H1 (cell line): ENCODE results near the gene APBB3. TPM values are rescaled to one million over a fixed set of nuclear protein-coding genes. Genes with fewer than 3 reads are reported as not detected.
A peak's percentile ranks its signal among the peaks of the same experiment; 100 is the strongest.

Source experiments
- CTCF ChIA-PET: fragments of 300-600 bp; sonication (Branson Sonifier 250); formaldehyde crosslinking; loops from one replicate; lab custom pipeline; 2021; ENCODE audit not compliant: partially characterized antibody; lab: Charles Lee
- POLR2A ChIA-PET: fragments of 300-600 bp; sonication (Branson Sonifier 250); formaldehyde crosslinking; loops from one replicate; lab custom pipeline; 2021; ENCODE audit warnings: inconsistent platforms; ENCODE audit not compliant: partially characterized antibody; lab: Charles Lee
- DNase-seq, 2 experiments: peaks; one replicate each; pipeline versions ENCODE4 v3.0.0 to v3.0.0-alpha.2; 2010 to 2022; ENCODE audit warnings: low spot score in 2 of 2, low read depth in 1 of 2, mixed read lengths in 1 of 2
- FAIRE-seq: peaks from 2 replicates; lab custom pipeline; 2011; peaks lifted over from hg19 to GRCh38; lab: Jason Lieb, UNC
- H2AFZ ChIP-seq: 2 replicates; pipeline ENCODE4 v1.8.1; 2012; ENCODE audit warnings: low read length, inconsistent platforms
- H2AK5ac ChIP-seq: 2 replicates; pipeline ENCODE4 v1.6.1; 2013; ENCODE audit warnings: low read depth, low read length
- H2BK120ac ChIP-seq: replicated peaks from 2 replicates; pipeline ENCODE3; 2013; ENCODE audit warnings: low read depth, low read length, inconsistent platforms
- H2BK12ac ChIP-seq: 2 replicates; pipeline ENCODE4 v1.6.1; 2013; ENCODE audit warnings: low read depth, low read length
- H2BK15ac ChIP-seq: 2 replicates; pipeline ENCODE4 v1.6.1; 2013; ENCODE audit warnings: low read length
- H2BK20ac ChIP-seq: 2 replicates; pipeline ENCODE4 v1.6.1; 2013; ENCODE audit warnings: low read length
- H2BK5ac ChIP-seq: 2 replicates; pipeline ENCODE4 v1.6.1; 2013; ENCODE audit warnings: low read depth, low read length
- H3K14ac ChIP-seq: 2 replicates; pipeline ENCODE4 v1.6.1; 2013; ENCODE audit warnings: inconsistent platforms; ENCODE audit not compliant: insufficient read length
- H3K18ac ChIP-seq: 2 replicates; pipeline ENCODE4 v1.6.1; 2013; ENCODE audit warnings: low read length; ENCODE audit errors: extremely low read depth
- H3K23ac ChIP-seq: 2 replicates; pipeline ENCODE4 v1.6.1; 2013; ENCODE audit warnings: inconsistent platforms; ENCODE audit not compliant: insufficient read length
- H3K23me2 ChIP-seq: 2 replicates; pipeline ENCODE4 v1.6.1; 2013; ENCODE audit warnings: low read depth, low read length
- H3K27ac ChIP-seq: 2 replicates; pipeline ENCODE4 v1.6.1; 2011; ENCODE audit warnings: low read depth, low read length, inconsistent platforms
- H3K27me3 ChIP-seq, 4 experiments: replicated peaks in 1 of 4; 1 replicate in 1 of 4; 2 replicates in 3 of 4; pipeline versions ENCODE4 v1.6.1 to v1.8.1; 2011 to 2013; ENCODE audit warnings: low read length in 3 of 4, mild to moderate bottlenecking in 3 of 4, inconsistent platforms in 2 of 4, mixed read lengths in 2 of 4, moderate library complexity in 1 of 4; ENCODE audit not compliant: control insufficient read depth in 3 of 4, insufficient read depth in 3 of 4; ENCODE audit errors: extremely low read depth in 1 of 4
- H3K36me3 ChIP-seq, 4 experiments: 2 replicates each; pipeline versions ENCODE4 v1.6.1 to v1.8.1; 2011 to 2013; ENCODE audit warnings: mild to moderate bottlenecking in 4 of 4, low read length in 3 of 4, moderate library complexity in 2 of 4, control low read depth in 1 of 4, inconsistent platforms in 1 of 4; ENCODE audit not compliant: insufficient read depth in 4 of 4, control insufficient read depth in 2 of 4
- H3K4ac ChIP-seq: replicated peaks from 2 replicates; pipeline ENCODE3; 2013; ENCODE audit warnings: low read length, low read depth, mixed read lengths, inconsistent platforms; ENCODE audit not compliant: insufficient read length
- H3K4me1 ChIP-seq, 4 experiments: replicated peaks in 1 of 4; 1 replicate in 1 of 4; 2 replicates in 3 of 4; pipeline versions ENCODE4 v1.6.1 to v1.8.1; 2011 to 2013; ENCODE audit warnings: low read length in 3 of 4, inconsistent platforms in 2 of 4, mixed read lengths in 1 of 4; ENCODE audit not compliant: insufficient read depth in 4 of 4, control insufficient read depth in 3 of 4
- H3K4me2 ChIP-seq, 2 experiments: 2 replicates each; pipeline versions ENCODE4 v1.6.1 to v1.8.1; 2011 to 2013; ENCODE audit warnings: low read depth in 2 of 2, low read length in 2 of 2, control low read depth in 1 of 2, inconsistent platforms in 1 of 2, mild to moderate bottlenecking in 1 of 2; ENCODE audit not compliant: insufficient read depth in 1 of 2
- H3K4me3 ChIP-seq, 4 experiments: fragments of 200-600, 300-600 bp in 1 of 4; sonication (generic), shearing (Covaris generic), sonication (Bioruptor Twin) in 1 of 4; 2 replicates each; pipeline versions ENCODE4 v1.5.1 to v1.8.1; 2011 to 2016; ENCODE audit warnings: low read length in 4 of 4, low read depth in 3 of 4, control low read depth in 2 of 4, inconsistent platforms in 2 of 4, mild to moderate bottlenecking in 2 of 4, mixed read lengths in 1 of 4, moderate library complexity in 1 of 4; ENCODE audit not compliant: insufficient read depth in 2 of 4; ENCODE audit errors: extremely low read depth in 1 of 4
- H3K56ac ChIP-seq: replicated peaks from 2 replicates; pipeline ENCODE3; 2013; ENCODE audit warnings: low read depth, mild to moderate bottlenecking, mixed read lengths, low read length, inconsistent platforms; ENCODE audit not compliant: insufficient read length
- H3K79me1 ChIP-seq: 2 replicates; pipeline ENCODE4 v1.6.1; 2013; ENCODE audit warnings: low read depth, low read length, control low read depth
- H3K79me2 ChIP-seq, 2 experiments: 2 replicates each; pipeline versions ENCODE4 v1.6.1 to v1.8.1; 2012 to 2013; ENCODE audit warnings: low read length in 2 of 2, mild to moderate bottlenecking in 2 of 2, inconsistent platforms in 1 of 2; ENCODE audit not compliant: insufficient read depth in 2 of 2, control insufficient read depth in 1 of 2
- H3K9ac ChIP-seq, 4 experiments: replicated peaks in 1 of 4; 1 replicate in 1 of 4; 2 replicates in 3 of 4; pipeline versions ENCODE4 v1.6.1 to v1.8.1; 2011 to 2013; ENCODE audit warnings: low read depth in 3 of 4, low read length in 3 of 4, control low read depth in 2 of 4, mild to moderate bottlenecking in 2 of 4, moderate library complexity in 2 of 4, inconsistent platforms in 1 of 4; ENCODE audit errors: extremely low read depth in 1 of 4
- H3K9me3 ChIP-seq, 2 experiments: 2 replicates each; pipeline versions ENCODE4 v1.6.1 to v1.8.1; 2012 to 2013; ENCODE audit warnings: mild to moderate bottlenecking in 2 of 2, moderate library complexity in 2 of 2, control low read depth in 1 of 2, inconsistent platforms in 1 of 2, low read depth in 1 of 2, low read length in 1 of 2, mixed read lengths in 1 of 2; ENCODE audit not compliant: insufficient read depth in 2 of 2
- H4K20me1 ChIP-seq, 2 experiments: replicated peaks in 1 of 2; 2 replicates each; pipeline versions ENCODE3 to v1.8.1; 2011 to 2013; ENCODE audit warnings: inconsistent platforms in 2 of 2, low read length in 2 of 2, mild to moderate bottlenecking in 1 of 2; ENCODE audit not compliant: insufficient read depth in 2 of 2, control insufficient read depth in 1 of 2
- H4K5ac ChIP-seq: 2 replicates; pipeline ENCODE4 v1.6.1; 2013; ENCODE audit warnings: low read length, low read depth, mixed read lengths, inconsistent platforms; ENCODE audit not compliant: insufficient read length
- H4K8ac ChIP-seq: 2 replicates; pipeline ENCODE4 v1.8.0; 2013; ENCODE audit warnings: mild to moderate bottlenecking, moderate library complexity, low read length, inconsistent platforms; ENCODE audit not compliant: insufficient read depth; ENCODE audit errors: extremely low read depth
- H4K91ac ChIP-seq: replicated peaks from 2 replicates; pipeline ENCODE3; 2013; ENCODE audit warnings: low read length, mixed read lengths, inconsistent platforms; ENCODE audit not compliant: insufficient read length
- BRCA1 ChIP-seq: IDR thresholded peaks from 2 replicates; pipeline ENCODE4 v1.6.1; 2012; ENCODE audit warnings: low read depth, low read length, improper control_type of control experiment
- CBX8 ChIP-seq: fragments of 300-800, 300-1000 bp; sonication (generic); IDR thresholded peaks from 2 replicates; pipeline ENCODE4 v1.7.1; 2016; ENCODE audit warnings: low read depth, low read length, borderline replicate concordance
- CEBPB ChIP-seq: IDR thresholded peaks from 2 replicates; pipeline ENCODE4 v1.6.1; 2012; ENCODE audit warnings: low read depth, low read length
- JUND ChIP-seq: IDR thresholded peaks from 2 replicates; pipeline ENCODE4 v1.6.1; 2011; ENCODE audit warnings: mild to moderate bottlenecking, improper control_type of control experiment, low read length
- KDM4A ChIP-seq: IDR thresholded peaks from one replicate; pipeline ENCODE4 v1.7.1; 2012; ENCODE audit warnings: low read depth, mild to moderate bottlenecking, moderate library complexity, low read length, inconsistent platforms; ENCODE audit not compliant: severe bottlenecking
- SP1 ChIP-seq: IDR thresholded peaks from 2 replicates; pipeline ENCODE4 v1.6.1; 2011; ENCODE audit warnings: low read depth, low read length
- TAF1 ChIP-seq: IDR thresholded peaks from 2 replicates; pipeline ENCODE4 v1.6.1; 2011; ENCODE audit warnings: mild to moderate bottlenecking, low read depth, low read length
- TAF7 ChIP-seq: optimal IDR thresholded peaks from 2 replicates; pipeline ENCODE3; 2011; ENCODE audit warnings: low read depth, mild to moderate bottlenecking, inconsistent platforms, low read length, moderate library complexity, borderline replicate concordance
- TBP ChIP-seq: IDR thresholded peaks from 2 replicates; pipeline ENCODE4 v1.6.1; 2011; ENCODE audit warnings: low read depth, low read length, improper control_type of control experiment
- WGBS, 2 experiments: shearing (Covaris generic) in 1 of 2; methylation state at CpG; one replicate each; pipeline versions ENCODE4 v1.1.6 to v1.1.7; 2013 to 2015; ENCODE audit warnings: low lambda C conversion rate in 2 of 2, mixed read lengths in 2 of 2, inconsistent platforms in 1 of 2, low coverage in 1 of 2, missing lambda C conversion rate in 1 of 2; ENCODE audit not compliant: insufficient replicate concordance in 2 of 2, insufficient coverage in 1 of 2, insufficient read length in 1 of 2; ENCODE audit errors: extremely low coverage in 1 of 2, missing lambda C conversion rate in 1 of 2; 5-methylcytosine and 5-hydroxymethylcytosine counted together
- polyA plus RNA-seq, 7 experiments: library from polyadenylated mRNA; depleted of rRNA in 3 of 7; stranded (reverse) in 5 of 7; unstranded in 2 of 7; fragments of >200 nt in 5 of 7; fragments of 200-250 nt in 2 of 7; gene quantifications; 1 replicate in 5 of 7; 2 replicates in 1 of 7; 4 replicates in 1 of 7; pipeline versions ENCODE4 v1.2.1 to v1.2.3, GENCODE V29; 2011 to 2013; ENCODE audit warnings: missing spikeins in 2 of 7, mixed read lengths in 2 of 7
- total RNA-seq: library from RNA; stranded (reverse); fragmentation: NEBNext Ultra II Directional; extraction: Animal tissue kit (Norgen Biotek cat#: 25700); gene quantifications from 2 replicates; pipeline ENCODE4 v1.2.1, GENCODE V29; 2021

APBB3 gene
- total and polyA plus RNA-seq, 2 of the 8 experiments (the other 6 are each of a cell fraction or from before 2014, with no cell fraction given): 16.0 to 21.9 TPM

DNA sequence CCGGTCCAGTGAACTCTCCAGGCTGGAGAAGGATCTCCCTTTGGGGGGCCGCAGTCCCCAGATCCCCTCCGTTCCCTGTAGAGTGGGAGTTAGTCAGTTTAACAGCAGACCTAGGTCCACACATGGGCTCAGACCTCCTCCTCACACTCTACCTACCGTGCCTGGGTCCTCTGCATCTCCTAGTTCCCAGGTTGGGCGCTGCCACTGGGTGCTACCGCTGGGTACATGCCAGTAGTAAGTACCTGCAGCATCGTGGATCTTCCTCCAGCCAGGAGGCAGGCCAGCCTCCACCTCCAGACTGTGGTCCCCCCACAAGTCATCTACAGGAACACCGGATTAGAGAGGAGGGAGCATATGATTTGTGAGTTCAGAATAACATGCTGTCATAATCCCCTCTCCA is 802 bp downstream of the APBB3 start:
- Histone ChIP-seq H3K4me2 (peak overlapping the region; percentile 90 to 98), H2BK15ac (no peak overlapping the region), H3K23me2 (peaks cover 14% of the 10 kb centered on the region), H3K4ac (no peak overlapping the region), H2BK5ac (0 out of 2 replicates have a peak overlapping the region, but pooled peaks have one; percentile 76), H3K18ac (no peak overlapping the region; the same call in 1 of the 2 replicates), H4K5ac (no peak overlapping the region), H2BK20ac (no peak overlapping the region), H4K91ac (no peak overlapping the region), H3K27me3 (no peaks in the 10 kb centered on the region; a peak in 1 of 7 replicates), H3K9ac (peak overlapping the region in 3 of 4 experiments; percentile 51 to 85 (median 85); a peak in 4 of 7 replicates), H2AK5ac (no peak overlapping the region), H2BK120ac (no peak overlapping the region), H4K20me1 (no peaks in the 10 kb centered on the region), H3K23ac (no peak overlapping the region), H3K27ac (no peak overlapping the region), H3K36me3 (peaks cover 0 to 18% (median 13%) of the 10 kb centered on the region in 4 experiments; a peak in 4 of 8 replicates), H4K8ac (peak overlapping the region; percentile 22; the same call in 1 of the 2 replicates), H3K9me3 (no peaks in the 10 kb centered on the region), H3K56ac (no peak overlapping the region), H3K14ac (no peak overlapping the region), H3K79me1 (peaks cover 7% of the 10 kb centered on the region), H2BK12ac (0 out of 2 replicates have a peak overlapping the region, but pooled peaks have one; percentile 19), H2AFZ (0 out of 2 replicates have a peak overlapping the region, but pooled peaks have one; percentile 14), H3K4me1 (peaks cover 0 to 11% (median 4%) of the 10 kb centered on the region in 4 experiments; a peak in 5 of 7 replicates), H3K79me2 (peaks cover 3 to 9% of the 10 kb centered on the region in 2 experiments; a peak in 3 of 4 replicates), H3K4me3 (peak overlapping the region; percentile 90 to 99 (median 95))
- POLR2A ChIA-PET: interaction anchor here (0.8 to 10.8 kb wide), 5 partner anchors 17 to 162 kb away, joined by 3 to 191 read pairs (median 3); partner anchors contain the start of gene EIF4EBP3
- no peak for DNase-seq
- WGBS, 2 experiments: 93% methylated on average over 8 of the region's 8 CpGs; no CpG with 5 or more reads in 1 of the 2 experiments
- CTCF ChIA-PET: interaction anchor here (0.9 to 3.7 kb wide), 2 partner anchors 16 to 75 kb away, joined by 3 to 16 read pairs; partner anchors contain the start of gene EIF4EBP3
- FAIRE-seq: no peak
- TF ChIP-seq BRCA1: no peak
- no peak for TF ChIP-seq CBX8
- TF ChIP-seq TAF1: no peak
- TF ChIP-seq SP1: no peak
- no peak for TF ChIP-seq JUND
- TF ChIP-seq KDM4A: no peak
- TF ChIP-seq TBP: no peak
- no peak for TF ChIP-seq CEBPB
- TF ChIP-seq TAF7: no peak
